Measurements from ENCODE around the gene UNK. TPM values are rescaled to one million over a fixed set of nuclear protein-coding genes. Genes with fewer than 3 reads are reported as not detected.
"Not testable (repeated sequence)": the region's sequence is repeated elsewhere in the genome, so short reads cannot be mapped to it uniquely, and the experiment has no call there.

The UNK gene
- total and polyA plus RNA-seq, 4 donors = 15.5 to 72.4 (median 25.7) TPM

GRCh38 chr17:75869282-75870141 lies 84.9 kb downstream of the UNK start:
- DNase-seq (peak; percentile 87 to 97 (median 95)), ATAC-seq (ENCODE audit: insufficient read depth, low FRiP score) (peak; percentile 7)
- H3K27ac ChIP-seq (ENCODE audit: low read depth in 1 of 2, low read length in 1 of 2) = peak overlapping the region; percentile 62 to 88
- H3K36me3 ChIP-seq (ENCODE audit: control insufficient read depth in 4 of 4, insufficient read depth in 4 of 4, low read length in 4 of 4) = peaks cover 0 to 5% (median 1%) of the 10 kb centered on the region in 4 donors
- TF ChIP-seq CTCF (IDR thresholded peaks at IDR 0.05; ENCODE audit: control extremely low read depth, extremely low read depth) = no peak
- H3K9ac ChIP-seq (ENCODE audit: insufficient read depth in 1 of 2, low read length in 2 of 2) = no peak overlapping the region
- peaks cover 3 to 46% (median 19%) of the 10 kb centered on the region in 5 donors for H3K4me1 ChIP-seq (ENCODE audit: control insufficient read depth in 5 of 5, insufficient read depth in 5 of 5, low read length in 5 of 5)
- no peaks in the 10 kb centered on the region for H3K9me3 ChIP-seq (ENCODE audit: control insufficient read depth in 4 of 4, insufficient read depth in 3 of 4, low read length in 3 of 4)
- no peak overlapping the region for H3K4me3 ChIP-seq
- 49 to 72% methylated on average over 23 of the region's 23 CpGs for WGBS, 2 donors
- H3K27me3 ChIP-seq (ENCODE audit: control insufficient read depth in 3 of 3, insufficient read depth in 3 of 3, low read length in 2 of 3) = no peaks in the 10 kb centered on the region

- H3K27me3 ChIP-seq (ENCODE audit: control insufficient read depth in 3 of 3, insufficient read depth in 3 of 3, low read length in 2 of 3); H3K9me3 ChIP-seq (ENCODE audit: control insufficient read depth in 4 of 4, insufficient read depth in 3 of 4, low read length in 3 of 4); DNase-seq; H3K9ac ChIP-seq (ENCODE audit: insufficient read depth in 1 of 2, low read length in 2 of 2); H3K4me3 ChIP-seq; ATAC-seq (ENCODE audit: insufficient read depth, low FRiP score): not testable (repeated sequence)
- H3K4me1 ChIP-seq (ENCODE audit: control insufficient read depth in 5 of 5, insufficient read depth in 5 of 5, low read length in 5 of 5) = peaks cover 3 to 39% (median 18%) of the 10 kb centered on the region in 5 donors
- H3K36me3 ChIP-seq (ENCODE audit: control insufficient read depth in 4 of 4, insufficient read depth in 4 of 4, low read length in 4 of 4) = peaks cover 0 to 11% (median 1%) of the 10 kb centered on the region in 4 donors
- H3K27ac ChIP-seq (ENCODE audit: low read depth in 1 of 2, low read length in 1 of 2) = peak overlapping the region; percentile 62 to 88
- 73 to 89% methylated on average over 10 of the region's 10 CpGs for WGBS, 2 donors
These were observed 85.6 kb downstream of the UNK start for GRCh38 chr17:75870228-75870627.

GRCh38 chr17:75872434-75873351 lies 88.1 kb downstream of the UNK start:
- TF ChIP-seq CTCF (IDR thresholded peaks at IDR 0.05; ENCODE audit: control extremely low read depth, extremely low read depth) = no peak
- Histone ChIP-seq H3K36me3 (ENCODE audit: control insufficient read depth in 4 of 4, insufficient read depth in 4 of 4, low read length in 4 of 4) (peaks cover 0 to 11% (median 7%) of the 10 kb centered on the region in 4 donors), H3K9ac (ENCODE audit: insufficient read depth in 1 of 2, low read length in 2 of 2) (peak overlapping the region in 1 of 2 donors; percentile 9), H3K27ac (ENCODE audit: low read depth in 1 of 2, low read length in 1 of 2) (peak overlapping the region; percentile 87 to 96), H3K4me1 (ENCODE audit: control insufficient read depth in 5 of 5, insufficient read depth in 5 of 5, low read length in 5 of 5) (peaks cover 3 to 58% (median 31%) of the 10 kb centered on the region in 5 donors), H3K27me3 (ENCODE audit: control insufficient read depth in 3 of 3, insufficient read depth in 3 of 3, low read length in 2 of 3) (no peaks in the 10 kb centered on the region), H3K9me3 (ENCODE audit: control insufficient read depth in 4 of 4, insufficient read depth in 3 of 4, low read length in 3 of 4) (no peaks in the 10 kb centered on the region), H3K4me3 (no peak overlapping the region)
- ATAC-seq (ENCODE audit: insufficient read depth, low FRiP score) = no peak
- WGBS, 2 donors = 41 to 48% methylated on average over 13 of the region's 13 CpGs
- peak; percentile 66 to 75 (median 70) for DNase-seq
